ENCODE measurements around the gene AGPAT2.

The AGPAT2 gene

DNA sequence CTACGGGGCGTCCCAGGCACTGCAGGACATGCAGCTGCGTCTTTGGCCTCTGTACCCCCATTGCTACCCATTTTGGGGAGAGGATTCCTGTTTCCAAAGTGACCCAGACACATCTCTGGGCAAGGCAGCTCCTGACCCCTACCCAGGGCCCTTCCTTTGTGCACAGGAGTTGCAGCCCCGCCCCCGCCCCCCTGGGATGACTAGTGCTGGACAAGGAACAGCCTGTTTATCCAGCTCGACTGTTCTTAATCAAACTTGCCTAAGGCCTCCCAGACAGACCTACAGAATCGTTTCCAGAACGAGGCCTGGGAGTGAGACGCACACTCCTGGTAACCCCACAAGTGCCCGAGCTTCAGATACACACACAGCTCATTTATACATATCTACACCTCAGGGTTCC lies 38.4 kb upstream of the AGPAT2 start:
- Mint-ChIP-seq H3K9me3 (no peaks in the 10 kb centered on the region), H3K4me1 (peaks cover 35% of the 10 kb centered on the region), H3K4me3 (peak overlapping the region; percentile 98), H3K36me3 (ENCODE audit: low read depth) (peaks cover 34% of the 10 kb centered on the region), H3K27ac (peak overlapping the region; percentile 52), H3K27me3 (ENCODE audit: low read depth, poor library complexity) (peaks cover 8% of the 10 kb centered on the region)
- TF ChIP-seq, protein P1, sequence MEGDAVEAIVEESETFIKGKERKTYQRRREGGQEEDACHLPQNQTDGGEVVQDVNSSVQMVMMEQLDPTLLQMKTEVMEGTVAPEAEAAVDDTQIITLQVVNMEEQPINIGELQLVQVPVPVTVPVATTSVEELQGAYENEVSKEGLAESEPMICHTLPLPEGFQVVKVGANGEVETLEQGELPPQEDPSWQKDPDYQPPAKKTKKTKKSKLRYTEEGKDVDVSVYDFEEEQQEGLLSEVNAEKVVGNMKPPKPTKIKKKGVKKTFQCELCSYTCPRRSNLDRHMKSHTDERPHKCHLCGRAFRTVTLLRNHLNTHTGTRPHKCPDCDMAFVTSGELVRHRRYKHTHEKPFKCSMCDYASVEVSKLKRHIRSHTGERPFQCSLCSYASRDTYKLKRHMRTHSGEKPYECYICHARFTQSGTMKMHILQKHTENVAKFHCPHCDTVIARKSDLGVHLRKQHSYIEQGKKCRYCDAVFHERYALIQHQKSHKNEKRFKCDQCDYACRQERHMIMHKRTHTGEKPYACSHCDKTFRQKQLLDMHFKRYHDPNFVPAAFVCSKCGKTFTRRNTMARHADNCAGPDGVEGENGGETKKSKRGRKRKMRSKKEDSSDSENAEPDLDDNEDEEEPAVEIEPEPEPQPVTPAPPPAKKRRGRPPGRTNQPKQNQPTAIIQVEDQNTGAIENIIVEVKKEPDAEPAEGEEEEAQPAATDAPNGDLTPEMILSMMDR (IDR thresholded peaks at IDR 0.05), result no peak
- DNase-seq, result no peak

GRCh38 chr9:136724772-136725171 lies 37.5 kb upstream of the AGPAT2 start:
- Mint-ChIP-seq H3K4me3 (no peak overlapping the region), H3K27ac (no peak overlapping the region), H3K27me3 (ENCODE audit: low read depth, poor library complexity) (peaks cover 5% of the 10 kb centered on the region), H3K4me1 (peaks cover 42% of the 10 kb centered on the region), H3K36me3 (ENCODE audit: low read depth) (peaks cover 30% of the 10 kb centered on the region), H3K9me3 (no peaks in the 10 kb centered on the region)
- DNase-seq, result no peak
- TF ChIP-seq, protein P1 (IDR thresholded peaks at IDR 0.05), result no peak

DNA sequence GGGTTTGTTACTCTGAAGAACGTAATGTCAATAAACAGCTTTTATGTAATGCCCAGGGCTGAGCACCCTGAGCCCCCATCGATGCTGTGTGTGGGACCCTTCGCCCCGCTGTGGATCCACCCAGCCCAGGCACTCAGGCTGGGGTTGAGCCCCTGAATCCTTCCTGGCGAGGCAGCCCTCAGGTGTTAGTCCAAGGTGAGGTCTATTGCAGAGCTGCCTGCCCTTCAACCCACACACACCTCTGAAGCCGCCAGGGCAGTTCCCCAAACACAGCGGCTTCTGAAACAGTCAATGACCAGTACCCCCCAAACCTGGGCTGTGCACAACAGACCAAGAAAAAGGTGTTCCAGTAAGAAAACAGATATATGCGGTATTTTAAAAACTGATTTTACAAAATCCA lies 36.7 kb upstream of the AGPAT2 start:
- TF ChIP-seq, protein P1 (IDR thresholded peaks at IDR 0.05), result no peak
- H3K4me3 Mint-ChIP-seq, result no peak overlapping the region
- DNase-seq, result no peak
- H3K36me3 Mint-ChIP-seq (ENCODE audit: low read depth), result peaks cover 30% of the 10 kb centered on the region
- H3K9me3 Mint-ChIP-seq, result no peaks in the 10 kb centered on the region
- no peaks in the 10 kb centered on the region for H3K27me3 Mint-ChIP-seq (ENCODE audit: low read depth, poor library complexity)
- peaks cover 42% of the 10 kb centered on the region for H3K4me1 Mint-ChIP-seq
- H3K27ac Mint-ChIP-seq, result no peak overlapping the region

- H3K36me3 Mint-ChIP-seq (ENCODE audit: low read depth), result peaks cover 30% of the 10 kb centered on the region
- H3K27me3 Mint-ChIP-seq (ENCODE audit: low read depth, poor library complexity), result no peaks in the 10 kb centered on the region
- DNase-seq, result no peak
- no peaks in the 10 kb centered on the region for H3K9me3 Mint-ChIP-seq
- H3K4me3 Mint-ChIP-seq, result no peak overlapping the region
- H3K27ac Mint-ChIP-seq, result no peak overlapping the region
- TF ChIP-seq, protein P1 (IDR thresholded peaks at IDR 0.05), result no peak
- H3K4me1 Mint-ChIP-seq, result peaks cover 42% of the 10 kb centered on the region
Observed at GRCh38 chr9:136723362-136723976, 36.2 kb upstream of the AGPAT2 start.

- no peak for DNase-seq
- Mint-ChIP-seq H3K4me3 (no peak overlapping the region), H3K27ac (no peak overlapping the region), H3K27me3 (ENCODE audit: low read depth, poor library complexity) (no peaks in the 10 kb centered on the region), H3K9me3 (no peaks in the 10 kb centered on the region), H3K36me3 (ENCODE audit: low read depth) (peaks cover 30% of the 10 kb centered on the region), H3K4me1 (peaks cover 42% of the 10 kb centered on the region)
- TF ChIP-seq, protein P1 (IDR thresholded peaks at IDR 0.05), result no peak
Observed at GRCh38 chr9:136722969-136723356, 35.7 kb upstream of the AGPAT2 start.

All from nephron progenitor cell (in vitro differentiated cells).